HEK293 (cell line): ENCODE data around the gene FCER2.

Experiments
- MZF1 ChIP-seq: fragments of 450-650 bp; formaldehyde crosslinking; IDR thresholded peaks from 2 replicates; pipeline ENCODE4 v1.5.1; 2017; ENCODE audit warnings: missing biosample characterization, missing genetic modification characterization, borderline replicate concordance
- YY1 ChIP-seq: fragments of 450-650 bp; formaldehyde crosslinking; IDR thresholded peaks from 2 replicates; pipeline ENCODE4 v1.5.1; 2018; ENCODE audit warnings: missing biosample characterization, missing genetic modification characterization
- ZBTB48 ChIP-seq: fragments of 450-650 bp; formaldehyde crosslinking; IDR thresholded peaks from 2 replicates; pipeline ENCODE4 v1.5.1; 2016; ENCODE audit warnings: missing biosample characterization, missing genetic modification characterization
- ZNF121 ChIP-seq: fragments of 450-650 bp; formaldehyde crosslinking; IDR thresholded peaks from 2 replicates; pipeline ENCODE4 v1.5.1; 2016; ENCODE audit warnings: missing biosample characterization, missing genetic modification characterization
- ZNF239 ChIP-seq: fragments of 450-650 bp; formaldehyde crosslinking; IDR thresholded peaks from 2 replicates; pipeline ENCODE4 v1.5.1; 2016; ENCODE audit warnings: missing biosample characterization, missing genetic modification characterization
- ZNF266 ChIP-seq: fragments of 450-650 bp; formaldehyde crosslinking; IDR thresholded peaks from 2 replicates; pipeline ENCODE4 v1.5.1; 2016; ENCODE audit warnings: missing biosample characterization, missing genetic modification characterization, low read depth
- ZNF311 ChIP-seq: fragments of 450-650 bp; formaldehyde crosslinking; IDR thresholded peaks from 2 replicates; pipeline ENCODE4 v1.5.1; 2017; ENCODE audit warnings: missing biosample characterization, missing genetic modification characterization, borderline replicate concordance
- ZNF350 ChIP-seq: fragments of 450-650 bp; formaldehyde crosslinking; IDR thresholded peaks from 2 replicates; pipeline ENCODE4 v1.5.0; 2017; ENCODE audit warnings: missing biosample characterization, mild to moderate bottlenecking, missing genetic modification characterization
- ZNF501 ChIP-seq: fragments of 450-650 bp; formaldehyde crosslinking; IDR thresholded peaks from 2 replicates; pipeline ENCODE4 v1.5.1; 2016; ENCODE audit warnings: missing biosample characterization, missing genetic modification characterization
- TF ChIP-seq, protein P1 (sequence below): fragments of 450-650 bp; formaldehyde crosslinking; IDR thresholded peaks from 2 replicates; pipeline ENCODE4 v1.5.1; 2016; ENCODE audit warnings: missing biosample characterization, missing genetic modification characterization
- TF ChIP-seq, protein P2 (sequence below): fragments of 450-650 bp; formaldehyde crosslinking; IDR thresholded peaks from 2 replicates; pipeline ENCODE4 v1.5.1; 2016; ENCODE audit warnings: missing biosample characterization, missing genetic modification characterization, low read depth

DNA sequence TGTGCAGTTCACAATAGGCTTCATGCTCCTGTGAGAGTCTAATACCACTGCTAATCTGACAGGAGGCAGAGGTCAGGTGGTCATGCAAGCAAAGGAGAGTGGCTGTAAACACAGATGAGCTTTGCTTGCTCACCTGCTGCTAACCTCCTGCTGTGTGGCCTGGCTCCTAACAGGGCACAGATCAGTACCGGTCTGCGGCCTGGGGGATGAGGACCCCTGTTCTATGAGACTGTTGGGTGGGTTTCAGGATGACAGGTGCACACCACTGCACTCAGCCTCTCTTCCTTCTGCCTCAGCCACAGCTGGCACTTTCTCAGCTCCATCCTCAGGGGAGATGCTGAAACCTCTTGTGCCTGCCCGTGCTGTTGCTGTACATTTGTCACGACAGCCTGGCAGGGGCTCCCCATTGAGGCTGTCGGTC is 20.3 kb upstream of the FCER2 start:
- TF ChIP-seq ZBTB48: no peak
- TF ChIP-seq, protein P1, sequence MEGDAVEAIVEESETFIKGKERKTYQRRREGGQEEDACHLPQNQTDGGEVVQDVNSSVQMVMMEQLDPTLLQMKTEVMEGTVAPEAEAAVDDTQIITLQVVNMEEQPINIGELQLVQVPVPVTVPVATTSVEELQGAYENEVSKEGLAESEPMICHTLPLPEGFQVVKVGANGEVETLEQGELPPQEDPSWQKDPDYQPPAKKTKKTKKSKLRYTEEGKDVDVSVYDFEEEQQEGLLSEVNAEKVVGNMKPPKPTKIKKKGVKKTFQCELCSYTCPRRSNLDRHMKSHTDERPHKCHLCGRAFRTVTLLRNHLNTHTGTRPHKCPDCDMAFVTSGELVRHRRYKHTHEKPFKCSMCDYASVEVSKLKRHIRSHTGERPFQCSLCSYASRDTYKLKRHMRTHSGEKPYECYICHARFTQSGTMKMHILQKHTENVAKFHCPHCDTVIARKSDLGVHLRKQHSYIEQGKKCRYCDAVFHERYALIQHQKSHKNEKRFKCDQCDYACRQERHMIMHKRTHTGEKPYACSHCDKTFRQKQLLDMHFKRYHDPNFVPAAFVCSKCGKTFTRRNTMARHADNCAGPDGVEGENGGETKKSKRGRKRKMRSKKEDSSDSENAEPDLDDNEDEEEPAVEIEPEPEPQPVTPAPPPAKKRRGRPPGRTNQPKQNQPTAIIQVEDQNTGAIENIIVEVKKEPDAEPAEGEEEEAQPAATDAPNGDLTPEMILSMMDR (tag by site-specific recombination): no peak
- no peak for TF ChIP-seq ZNF121
- TF ChIP-seq MZF1: no peak
- no peak for TF ChIP-seq ZNF311 (tag by site-specific recombination)
- TF ChIP-seq ZNF350 (tag by site-specific recombination): no peak
- TF ChIP-seq YY1 (tag by site-specific recombination): no peak
- TF ChIP-seq ZNF266 (tag by site-specific recombination): no peak
- TF ChIP-seq ZNF501: no peak
- TF ChIP-seq ZNF239 (tag by site-specific recombination): no peak
- TF ChIP-seq, protein P2, sequence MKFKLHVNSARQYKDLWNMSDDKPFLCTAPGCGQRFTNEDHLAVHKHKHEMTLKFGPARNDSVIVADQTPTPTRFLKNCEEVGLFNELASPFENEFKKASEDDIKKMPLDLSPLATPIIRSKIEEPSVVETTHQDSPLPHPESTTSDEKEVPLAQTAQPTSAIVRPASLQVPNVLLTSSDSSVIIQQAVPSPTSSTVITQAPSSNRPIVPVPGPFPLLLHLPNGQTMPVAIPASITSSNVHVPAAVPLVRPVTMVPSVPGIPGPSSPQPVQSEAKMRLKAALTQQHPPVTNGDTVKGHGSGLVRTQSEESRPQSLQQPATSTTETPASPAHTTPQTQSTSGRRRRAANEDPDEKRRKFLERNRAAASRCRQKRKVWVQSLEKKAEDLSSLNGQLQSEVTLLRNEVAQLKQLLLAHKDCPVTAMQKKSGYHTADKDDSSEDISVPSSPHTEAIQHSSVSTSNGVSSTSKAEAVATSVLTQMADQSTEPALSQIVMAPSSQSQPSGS (tag by site-specific recombination): no peak
